WTC11 (cell line): Measurements from ENCODE around the gene UGGT2. TPM values are rescaled to one million over a fixed set of nuclear protein-coding genes. Genes with fewer than 3 reads are reported as not detected.

Experiments used
- ATAC-seq: fragments of 200-7000 bp; cut with Tn5 transposase; 2 replicates; pipeline ENCODE4 v1.10.0; 2021; ENCODE audit warnings: mild to moderate bottlenecking, moderate library complexity
- CTCF ChIA-PET: fragments of 300-600 bp; sonication (Branson Sonifier 250); formaldehyde crosslinking; loops from one replicate; lab custom pipeline; 2021; ENCODE audit warnings: antibody characterized with exemption; lab: Charles Lee
- POLR2A ChIA-PET: fragments of 350-600 bp; sonication (Branson Sonifier 250); formaldehyde crosslinking; loops from one replicate; lab custom pipeline; 2021; ENCODE audit warnings: antibody characterized with exemption; lab: Charles Lee
- DNase-seq: peaks from one replicate; pipeline ENCODE4 v3.0.0; 2021; ENCODE audit warnings: low spot score
- H3K27ac Mint-ChIP-seq: 2 replicates; pipeline ENCODE4 v1.8.0; 2021; ENCODE audit warnings: mixed read lengths
- H3K27me3 Mint-ChIP-seq: 2 replicates; pipeline ENCODE4 v1.8.0; 2021; ENCODE audit warnings: low read depth, mild to moderate bottlenecking, moderate library complexity, mixed read lengths
- H3K36me3 Mint-ChIP-seq: 2 replicates; pipeline ENCODE4 v1.8.0; 2021; ENCODE audit warnings: mixed read lengths
- H3K4me1 Mint-ChIP-seq: 2 replicates; pipeline ENCODE4 v1.8.0; 2022; ENCODE audit warnings: mixed read lengths
- H3K4me3 Mint-ChIP-seq: 2 replicates; pipeline ENCODE4 v1.8.0; 2021; ENCODE audit warnings: mild to moderate bottlenecking, moderate library complexity, mixed read lengths
- H3K9me3 Mint-ChIP-seq: 2 replicates; pipeline ENCODE4 v1.8.0; 2021; ENCODE audit warnings: mixed read lengths
- ESRRA ChIP-seq: sonication (generic); formaldehyde crosslinking; IDR thresholded peaks from 2 replicates; pipeline ENCODE4 v1.8.1; 2022; ENCODE audit warnings: mild to moderate bottlenecking, missing genetic modification reagents, borderline replicate concordance
- FOXK1 ChIP-seq: sonication (generic); formaldehyde crosslinking; IDR thresholded peaks from 2 replicates; pipeline ENCODE4 v1.8.0; 2022; ENCODE audit warnings: mild to moderate bottlenecking, moderate library complexity, missing genetic modification reagents
- GABPB1 ChIP-seq: sonication (generic); formaldehyde crosslinking; IDR thresholded peaks from 2 replicates; pipeline ENCODE4 v1.8.1; 2023; ENCODE audit warnings: mild to moderate bottlenecking, missing genetic modification reagents
- GRHL2 ChIP-seq: fragments of 250-450 bp; sonication (Bioruptor Pico); IDR thresholded peaks from 2 replicates; pipeline ENCODE4 v1.8.0; 2022; ENCODE audit warnings: mild to moderate bottlenecking, moderate library complexity; ENCODE audit not compliant: insufficient replicate concordance, severe bottlenecking
- HMGA2 ChIP-seq: fragments of 250-450 bp; sonication (Bioruptor Pico); IDR thresholded peaks from 2 replicates; pipeline ENCODE4 v1.4.0; 2021; ENCODE audit warnings: mild to moderate bottlenecking, moderate library complexity
- MXD4 ChIP-seq: fragments of 250-450 bp; sonication (Bioruptor Pico); IDR thresholded peaks from 2 replicates; pipeline ENCODE4 v1.8.0; 2021; ENCODE audit warnings: mild to moderate bottlenecking, moderate library complexity, borderline replicate concordance
- NFATC4 ChIP-seq: fragments of 250-450 bp; sonication (Bioruptor Pico); IDR thresholded peaks from 2 replicates; pipeline ENCODE4 v1.9.0; 2021; ENCODE audit warnings: mild to moderate bottlenecking
- NR1H2 ChIP-seq: sonication (generic); formaldehyde crosslinking; IDR thresholded peaks from 2 replicates; pipeline ENCODE4 v1.9.0; 2021; ENCODE audit warnings: mild to moderate bottlenecking, moderate library complexity, missing genetic modification reagents
- NR2C2 ChIP-seq: sonication (generic); formaldehyde crosslinking; IDR thresholded peaks from 2 replicates; pipeline ENCODE4 v1.8.0; 2022; ENCODE audit warnings: mild to moderate bottlenecking, missing genetic modification reagents
- PRRX2 ChIP-seq: fragments of 250-450 bp; sonication (Bioruptor Pico); IDR thresholded peaks from 2 replicates; pipeline ENCODE4 v1.8.0; 2021; ENCODE audit warnings: mild to moderate bottlenecking
- RORB ChIP-seq: fragments of 250-450 bp; sonication (Bioruptor Pico); IDR thresholded peaks from 2 replicates; pipeline ENCODE4 v1.9.0; 2021; ENCODE audit warnings: mild to moderate bottlenecking
- TEAD4 ChIP-seq: sonication (generic); formaldehyde crosslinking; IDR thresholded peaks from 2 replicates; pipeline ENCODE4 v1.8.0; 2022; ENCODE audit warnings: mild to moderate bottlenecking, missing genetic modification reagents
- TP53 ChIP-seq: sonication (generic); formaldehyde crosslinking; IDR thresholded peaks from 2 replicates; pipeline ENCODE4 v1.8.1; 2023; ENCODE audit warnings: mild to moderate bottlenecking, missing genetic modification reagents
- ZNF219 ChIP-seq: sonication (generic); formaldehyde crosslinking; IDR thresholded peaks from 2 replicates; pipeline ENCODE4 v1.8.0; 2023; ENCODE audit warnings: missing genetic modification reagents, mild to moderate bottlenecking, borderline replicate concordance
- ZNF423 ChIP-seq: fragments of 250-450 bp; sonication (Bioruptor Pico); IDR thresholded peaks from 2 replicates; pipeline ENCODE4 v2.1.2; 2022; ENCODE audit warnings: mild to moderate bottlenecking, moderate library complexity
- total RNA-seq: library from RNA; stranded (reverse); gene quantifications from 3 replicates; pipeline ENCODE4 v1.2.3, GENCODE V29; 2021
- TF ChIP-seq, protein P1 (sequence below): fragments of 250-450 bp; sonication (Bioruptor Pico); IDR thresholded peaks from 2 replicates; pipeline ENCODE4 v1.9.0; 2021; ENCODE audit warnings: mild to moderate bottlenecking
- TF ChIP-seq, protein P2 (sequence below): sonication (generic); formaldehyde crosslinking; IDR thresholded peaks from 2 replicates; pipeline ENCODE4 v1.8.1; 2023; ENCODE audit warnings: mild to moderate bottlenecking, missing genetic modification reagents
- TF ChIP-seq, protein P3 (sequence below): sonication (generic); formaldehyde crosslinking; conservative IDR thresholded peaks from 2 replicates; pipeline ENCODE4 v1.8.1; 2022; ENCODE audit warnings: mild to moderate bottlenecking, missing genetic modification reagents
- TF ChIP-seq, protein P4 (sequence below): sonication (generic); formaldehyde crosslinking; IDR thresholded peaks from 2 replicates; pipeline ENCODE4 v1.8.1; 2023; ENCODE audit warnings: mild to moderate bottlenecking, missing genetic modification reagents, borderline replicate concordance
- TF ChIP-seq, protein P5 (sequence below): sonication (generic); formaldehyde crosslinking; IDR thresholded peaks from 2 replicates; pipeline ENCODE4 v1.8.1; 2022; ENCODE audit warnings: mild to moderate bottlenecking, missing genetic modification reagents, moderate library complexity, borderline replicate concordance
- TF ChIP-seq, protein P6 (sequence below): sonication (generic); formaldehyde crosslinking; conservative IDR thresholded peaks from 2 replicates; pipeline ENCODE4 v1.8.1; 2023; ENCODE audit warnings: mild to moderate bottlenecking, low read depth, missing genetic modification reagents, moderate library complexity
- TF ChIP-seq, protein P7 (sequence below): sonication (generic); formaldehyde crosslinking; IDR thresholded peaks from 2 replicates; pipeline ENCODE4 v1.8.1; 2023; ENCODE audit warnings: mild to moderate bottlenecking, missing genetic modification reagents, moderate library complexity

UGGT2 gene
- total RNA-seq, 1 experiment from 2014 or later: 31.1 TPM

DNA sequence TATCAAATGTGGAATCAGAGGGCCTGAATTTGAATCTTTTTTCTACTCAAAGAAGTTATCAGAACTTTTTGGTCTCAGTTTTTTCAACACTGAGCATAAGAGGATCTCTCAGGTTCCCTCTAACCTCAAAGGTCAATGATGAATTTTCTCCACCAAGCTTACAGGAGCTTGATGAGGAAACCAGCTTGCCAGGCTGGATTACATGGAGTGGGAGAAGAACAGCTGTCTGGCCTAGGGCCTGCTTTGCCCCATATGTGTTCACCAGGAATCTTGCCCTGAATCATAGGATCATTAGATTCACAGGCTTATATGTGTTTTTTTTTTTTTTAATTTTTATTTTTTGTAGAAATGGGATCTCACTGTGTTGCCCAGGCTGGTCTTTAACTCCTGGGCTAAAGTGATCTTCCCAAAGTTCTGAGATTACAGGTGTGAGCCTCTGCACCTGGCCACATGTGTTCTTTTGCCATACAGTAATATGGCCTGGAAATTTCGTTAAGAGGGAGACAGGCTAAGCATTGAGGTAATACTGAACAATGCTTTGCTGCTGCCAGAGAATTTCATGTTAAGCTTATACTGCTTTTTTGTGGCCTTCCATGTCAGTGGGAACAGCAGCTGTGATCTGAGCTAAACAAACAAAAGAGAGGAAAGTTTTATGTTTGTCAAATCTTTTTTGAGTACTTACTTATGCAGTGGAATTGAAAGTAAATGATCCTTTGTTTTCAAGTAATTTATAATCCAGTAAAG lies 265.7 kb downstream of the UGGT2 start:
- Mint-ChIP-seq H3K4me1 (peaks cover 5% of the 10 kb centered on the region; the same call in 1 of the 2 replicates), H3K36me3 (peaks cover 37% of the 10 kb centered on the region), H3K27ac (no peak overlapping the region), H3K27me3 (no peaks in the 10 kb centered on the region), H3K4me3 (no peak overlapping the region), H3K9me3 (peaks cover 13% of the 10 kb centered on the region)
- ATAC-seq: no peak
- ChIA-PET CTCF (no interaction called here), POLR2A (no interaction called here)
- TF ChIP-seq ESRRA (CRISPR knock-in tag): no peak
- TF ChIP-seq HMGA2 (CRISPR knock-in tag): no peak
- no peak for TF ChIP-seq GRHL2 (CRISPR knock-in tag)
- TF ChIP-seq FOXK1: no peak
- DNase-seq: no peak

DNA sequence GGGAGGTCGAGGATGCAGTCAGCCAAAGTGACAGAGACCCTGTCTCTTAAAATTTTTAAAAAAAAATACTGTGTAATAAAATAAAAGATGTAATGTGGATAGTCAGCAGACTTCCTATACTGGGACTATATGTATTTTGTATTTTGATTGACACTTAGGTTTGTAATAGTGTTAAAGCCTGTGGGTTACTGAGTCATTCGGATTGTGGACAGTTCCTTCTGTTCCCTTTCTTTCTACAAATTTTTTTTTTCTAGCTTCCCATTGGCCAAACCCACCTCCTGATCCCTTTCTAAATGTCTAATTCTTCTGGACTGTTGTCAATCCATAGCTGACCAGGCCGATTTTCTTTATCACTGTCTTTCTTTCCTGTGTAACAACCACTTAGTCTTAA lies 268.3 kb downstream of the UGGT2 start:
- Mint-ChIP-seq H3K27me3 (no peaks in the 10 kb centered on the region), H3K36me3 (peaks cover 25% of the 10 kb centered on the region), H3K4me3 (no peak overlapping the region), H3K9me3 (peaks cover 14% of the 10 kb centered on the region), H3K27ac (no peak overlapping the region), H3K4me1 (peaks cover 5% of the 10 kb centered on the region; the same call in 1 of the 2 replicates)
- ChIA-PET CTCF (no interaction called here), POLR2A (no interaction called here)
- ATAC-seq: no peak
- no peak for DNase-seq
- TF ChIP-seq, protein P1, sequence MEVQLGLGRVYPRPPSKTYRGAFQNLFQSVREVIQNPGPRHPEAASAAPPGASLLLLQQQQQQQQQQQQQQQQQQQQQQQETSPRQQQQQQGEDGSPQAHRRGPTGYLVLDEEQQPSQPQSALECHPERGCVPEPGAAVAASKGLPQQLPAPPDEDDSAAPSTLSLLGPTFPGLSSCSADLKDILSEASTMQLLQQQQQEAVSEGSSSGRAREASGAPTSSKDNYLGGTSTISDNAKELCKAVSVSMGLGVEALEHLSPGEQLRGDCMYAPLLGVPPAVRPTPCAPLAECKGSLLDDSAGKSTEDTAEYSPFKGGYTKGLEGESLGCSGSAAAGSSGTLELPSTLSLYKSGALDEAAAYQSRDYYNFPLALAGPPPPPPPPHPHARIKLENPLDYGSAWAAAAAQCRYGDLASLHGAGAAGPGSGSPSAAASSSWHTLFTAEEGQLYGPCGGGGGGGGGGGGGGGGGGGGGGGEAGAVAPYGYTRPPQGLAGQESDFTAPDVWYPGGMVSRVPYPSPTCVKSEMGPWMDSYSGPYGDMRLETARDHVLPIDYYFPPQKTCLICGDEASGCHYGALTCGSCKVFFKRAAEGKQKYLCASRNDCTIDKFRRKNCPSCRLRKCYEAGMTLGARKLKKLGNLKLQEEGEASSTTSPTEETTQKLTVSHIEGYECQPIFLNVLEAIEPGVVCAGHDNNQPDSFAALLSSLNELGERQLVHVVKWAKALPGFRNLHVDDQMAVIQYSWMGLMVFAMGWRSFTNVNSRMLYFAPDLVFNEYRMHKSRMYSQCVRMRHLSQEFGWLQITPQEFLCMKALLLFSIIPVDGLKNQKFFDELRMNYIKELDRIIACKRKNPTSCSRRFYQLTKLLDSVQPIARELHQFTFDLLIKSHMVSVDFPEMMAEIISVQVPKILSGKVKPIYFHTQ (CRISPR knock-in tag): no peak
- TF ChIP-seq NR2C2 (CRISPR knock-in tag) (no peak), PRRX2 (no peak), ZNF423 (CRISPR knock-in tag) (no peak), TP53 (CRISPR knock-in tag) (no peak), ZNF219 (CRISPR knock-in tag) (no peak), GABPB1 (no peak), NR1H2 (no peak), MXD4 (CRISPR knock-in tag) (no peak), TEAD4 (CRISPR knock-in tag) (no peak), RORB (no peak), NFATC4 (CRISPR knock-in tag) (no peak)
- TF ChIP-seq, protein P2, sequence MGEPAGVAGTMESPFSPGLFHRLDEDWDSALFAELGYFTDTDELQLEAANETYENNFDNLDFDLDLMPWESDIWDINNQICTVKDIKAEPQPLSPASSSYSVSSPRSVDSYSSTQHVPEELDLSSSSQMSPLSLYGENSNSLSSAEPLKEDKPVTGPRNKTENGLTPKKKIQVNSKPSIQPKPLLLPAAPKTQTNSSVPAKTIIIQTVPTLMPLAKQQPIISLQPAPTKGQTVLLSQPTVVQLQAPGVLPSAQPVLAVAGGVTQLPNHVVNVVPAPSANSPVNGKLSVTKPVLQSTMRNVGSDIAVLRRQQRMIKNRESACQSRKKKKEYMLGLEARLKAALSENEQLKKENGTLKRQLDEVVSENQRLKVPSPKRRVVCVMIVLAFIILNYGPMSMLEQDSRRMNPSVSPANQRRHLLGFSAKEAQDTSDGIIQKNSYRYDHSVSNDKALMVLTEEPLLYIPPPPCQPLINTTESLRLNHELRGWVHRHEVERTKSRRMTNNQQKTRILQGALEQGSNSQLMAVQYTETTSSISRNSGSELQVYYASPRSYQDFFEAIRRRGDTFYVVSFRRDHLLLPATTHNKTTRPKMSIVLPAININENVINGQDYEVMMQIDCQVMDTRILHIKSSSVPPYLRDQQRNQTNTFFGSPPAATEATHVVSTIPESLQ (CRISPR knock-in tag): no peak
- TF ChIP-seq, protein P3, sequence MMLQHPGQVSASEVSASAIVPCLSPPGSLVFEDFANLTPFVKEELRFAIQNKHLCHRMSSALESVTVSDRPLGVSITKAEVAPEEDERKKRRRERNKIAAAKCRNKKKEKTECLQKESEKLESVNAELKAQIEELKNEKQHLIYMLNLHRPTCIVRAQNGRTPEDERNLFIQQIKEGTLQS: no peak
- TF ChIP-seq, protein P4, sequence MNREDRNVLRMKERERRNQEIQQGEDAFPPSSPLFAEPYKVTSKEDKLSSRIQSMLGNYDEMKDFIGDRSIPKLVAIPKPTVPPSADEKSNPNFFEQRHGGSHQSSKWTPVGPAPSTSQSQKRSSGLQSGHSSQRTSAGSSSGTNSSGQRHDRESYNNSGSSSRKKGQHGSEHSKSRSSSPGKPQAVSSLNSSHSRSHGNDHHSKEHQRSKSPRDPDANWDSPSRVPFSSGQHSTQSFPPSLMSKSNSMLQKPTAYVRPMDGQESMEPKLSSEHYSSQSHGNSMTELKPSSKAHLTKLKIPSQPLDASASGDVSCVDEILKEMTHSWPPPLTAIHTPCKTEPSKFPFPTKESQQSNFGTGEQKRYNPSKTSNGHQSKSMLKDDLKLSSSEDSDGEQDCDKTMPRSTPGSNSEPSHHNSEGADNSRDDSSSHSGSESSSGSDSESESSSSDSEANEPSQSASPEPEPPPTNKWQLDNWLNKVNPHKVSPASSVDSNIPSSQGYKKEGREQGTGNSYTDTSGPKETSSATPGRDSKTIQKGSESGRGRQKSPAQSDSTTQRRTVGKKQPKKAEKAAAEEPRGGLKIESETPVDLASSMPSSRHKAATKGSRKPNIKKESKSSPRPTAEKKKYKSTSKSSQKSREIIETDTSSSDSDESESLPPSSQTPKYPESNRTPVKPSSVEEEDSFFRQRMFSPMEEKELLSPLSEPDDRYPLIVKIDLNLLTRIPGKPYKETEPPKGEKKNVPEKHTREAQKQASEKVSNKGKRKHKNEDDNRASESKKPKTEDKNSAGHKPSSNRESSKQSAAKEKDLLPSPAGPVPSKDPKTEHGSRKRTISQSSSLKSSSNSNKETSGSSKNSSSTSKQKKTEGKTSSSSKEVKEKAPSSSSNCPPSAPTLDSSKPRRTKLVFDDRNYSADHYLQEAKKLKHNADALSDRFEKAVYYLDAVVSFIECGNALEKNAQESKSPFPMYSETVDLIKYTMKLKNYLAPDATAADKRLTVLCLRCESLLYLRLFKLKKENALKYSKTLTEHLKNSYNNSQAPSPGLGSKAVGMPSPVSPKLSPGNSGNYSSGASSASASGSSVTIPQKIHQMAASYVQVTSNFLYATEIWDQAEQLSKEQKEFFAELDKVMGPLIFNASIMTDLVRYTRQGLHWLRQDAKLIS (CRISPR knock-in tag): no peak
- TF ChIP-seq, protein P5, sequence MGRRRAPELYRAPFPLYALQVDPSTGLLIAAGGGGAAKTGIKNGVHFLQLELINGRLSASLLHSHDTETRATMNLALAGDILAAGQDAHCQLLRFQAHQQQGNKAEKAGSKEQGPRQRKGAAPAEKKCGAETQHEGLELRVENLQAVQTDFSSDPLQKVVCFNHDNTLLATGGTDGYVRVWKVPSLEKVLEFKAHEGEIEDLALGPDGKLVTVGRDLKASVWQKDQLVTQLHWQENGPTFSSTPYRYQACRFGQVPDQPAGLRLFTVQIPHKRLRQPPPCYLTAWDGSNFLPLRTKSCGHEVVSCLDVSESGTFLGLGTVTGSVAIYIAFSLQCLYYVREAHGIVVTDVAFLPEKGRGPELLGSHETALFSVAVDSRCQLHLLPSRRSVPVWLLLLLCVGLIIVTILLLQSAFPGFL: no peak
- TF ChIP-seq, protein P6, sequence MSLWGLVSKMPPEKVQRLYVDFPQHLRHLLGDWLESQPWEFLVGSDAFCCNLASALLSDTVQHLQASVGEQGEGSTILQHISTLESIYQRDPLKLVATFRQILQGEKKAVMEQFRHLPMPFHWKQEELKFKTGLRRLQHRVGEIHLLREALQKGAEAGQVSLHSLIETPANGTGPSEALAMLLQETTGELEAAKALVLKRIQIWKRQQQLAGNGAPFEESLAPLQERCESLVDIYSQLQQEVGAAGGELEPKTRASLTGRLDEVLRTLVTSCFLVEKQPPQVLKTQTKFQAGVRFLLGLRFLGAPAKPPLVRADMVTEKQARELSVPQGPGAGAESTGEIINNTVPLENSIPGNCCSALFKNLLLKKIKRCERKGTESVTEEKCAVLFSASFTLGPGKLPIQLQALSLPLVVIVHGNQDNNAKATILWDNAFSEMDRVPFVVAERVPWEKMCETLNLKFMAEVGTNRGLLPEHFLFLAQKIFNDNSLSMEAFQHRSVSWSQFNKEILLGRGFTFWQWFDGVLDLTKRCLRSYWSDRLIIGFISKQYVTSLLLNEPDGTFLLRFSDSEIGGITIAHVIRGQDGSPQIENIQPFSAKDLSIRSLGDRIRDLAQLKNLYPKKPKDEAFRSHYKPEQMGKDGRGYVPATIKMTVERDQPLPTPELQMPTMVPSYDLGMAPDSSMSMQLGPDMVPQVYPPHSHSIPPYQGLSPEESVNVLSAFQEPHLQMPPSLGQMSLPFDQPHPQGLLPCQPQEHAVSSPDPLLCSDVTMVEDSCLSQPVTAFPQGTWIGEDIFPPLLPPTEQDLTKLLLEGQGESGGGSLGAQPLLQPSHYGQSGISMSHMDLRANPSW (CRISPR knock-in tag): no peak
- TF ChIP-seq, protein P7, sequence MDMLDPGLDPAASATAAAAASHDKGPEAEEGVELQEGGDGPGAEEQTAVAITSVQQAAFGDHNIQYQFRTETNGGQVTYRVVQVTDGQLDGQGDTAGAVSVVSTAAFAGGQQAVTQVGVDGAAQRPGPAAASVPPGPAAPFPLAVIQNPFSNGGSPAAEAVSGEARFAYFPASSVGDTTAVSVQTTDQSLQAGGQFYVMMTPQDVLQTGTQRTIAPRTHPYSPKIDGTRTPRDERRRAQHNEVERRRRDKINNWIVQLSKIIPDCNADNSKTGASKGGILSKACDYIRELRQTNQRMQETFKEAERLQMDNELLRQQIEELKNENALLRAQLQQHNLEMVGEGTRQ (CRISPR knock-in tag): no peak
